IMR-90 (cell line): Measurements from ENCODE around the gene WNT9B. TPM values are rescaled to one million over a fixed set of nuclear protein-coding genes. Genes with fewer than 3 reads are reported as not detected.

Source experiments
- ATAC-seq: fragments of 200-7000 bp; cut with Tn5 transposase; 2 replicates; pipeline ENCODE4 v1.9.1; 2020; ENCODE audit warnings: low read depth, mild to moderate bottlenecking, moderate library complexity
- BruUV-seq: library from RNA; stranded (reverse); fragments of 400-500 nt; replicated peaks from 2 replicates; lab custom pipeline; 2021; lab: Mats Ljungman, UMichigan
- CTCF ChIA-PET: fragments of 300-600 bp; formaldehyde crosslinking; extraction: SDS; loops from one replicate; lab custom pipeline; 2021; ENCODE audit warnings: antibody characterized with exemption; lab: Yijun Ruan, JAX
- POLR2A ChIA-PET: fragments of 300-600 bp; sonication (Branson Sonifier 250); formaldehyde crosslinking; loops from one replicate; lab custom pipeline; 2022; ENCODE audit warnings: antibody characterized with exemption; ENCODE audit not compliant: unreplicated experiment; lab: Charles Lee
- DNase-seq: peaks from one replicate; pipeline ENCODE4 v3.0.0; 2013
- H2AFZ ChIP-seq: replicated peaks from 2 replicates; pipeline ENCODE3; 2013; ENCODE audit warnings: low read length, mild to moderate bottlenecking; ENCODE audit not compliant: poor library complexity
- H2AK5ac ChIP-seq: 2 replicates; pipeline ENCODE4 v1.6.1; 2013; ENCODE audit warnings: low read depth, low read length, inconsistent platforms
- H2AK9ac ChIP-seq: replicated peaks from 2 replicates; pipeline ENCODE3; 2013; ENCODE audit warnings: mild to moderate bottlenecking, low read depth, low read length, moderate library complexity; ENCODE audit not compliant: poor library complexity
- H2BK120ac ChIP-seq: 2 replicates; pipeline ENCODE4 v1.6.1; 2013; ENCODE audit warnings: low read depth, low read length, inconsistent platforms
- H2BK15ac ChIP-seq: 3 replicates; pipeline ENCODE4 v1.6.1; 2013; ENCODE audit warnings: low read depth, low read length, inconsistent platforms
- H2BK20ac ChIP-seq: 2 replicates; pipeline ENCODE4 v1.6.1; 2013; ENCODE audit warnings: low read depth, mild to moderate bottlenecking, inconsistent platforms, low read length, moderate library complexity
- H2BK5ac ChIP-seq: 2 replicates; pipeline ENCODE4 v1.6.1; 2013; ENCODE audit warnings: mild to moderate bottlenecking, low read depth, low read length, inconsistent platforms; ENCODE audit not compliant: poor library complexity, severe bottlenecking
- H3K14ac ChIP-seq: replicated peaks from 2 replicates; pipeline ENCODE4 v1.6.1; 2013; ENCODE audit warnings: low read depth, low read length, inconsistent platforms
- H3K18ac ChIP-seq: 2 replicates; pipeline ENCODE4 v1.6.1; 2013; ENCODE audit warnings: low read depth, low read length, control low read depth
- H3K23ac ChIP-seq: 2 replicates; pipeline ENCODE4 v1.6.1; 2013; ENCODE audit warnings: low read depth, low read length, inconsistent platforms
- H3K27ac ChIP-seq: 2 replicates; pipeline ENCODE4 v1.5.1; 2013; ENCODE audit warnings: mild to moderate bottlenecking, control low read depth, low read length; ENCODE audit not compliant: insufficient read depth
- H3K27me3 ChIP-seq: 2 replicates; pipeline ENCODE4 v1.6.1; 2013; ENCODE audit warnings: low read length; ENCODE audit not compliant: control insufficient read depth, insufficient read depth
- H3K36me3 ChIP-seq: 2 replicates; pipeline ENCODE4 v1.6.1; 2013; ENCODE audit warnings: low read length, mixed read lengths; ENCODE audit not compliant: control insufficient read depth, insufficient read depth
- H3K4ac ChIP-seq: 2 replicates; pipeline ENCODE4 v1.6.1; 2013; ENCODE audit warnings: low read depth, low read length, inconsistent platforms
- H3K4me1 ChIP-seq: 2 replicates; pipeline ENCODE4 v1.6.1; 2013; ENCODE audit warnings: low read length, mixed read lengths; ENCODE audit not compliant: control insufficient read depth, insufficient read depth
- H3K4me2 ChIP-seq: 2 replicates; pipeline ENCODE4 v1.6.1; 2013; ENCODE audit warnings: low read depth, mild to moderate bottlenecking, control low read depth, low read length, moderate library complexity
- H3K4me3 ChIP-seq: 2 replicates; pipeline ENCODE4 v1.5.1; 2013; ENCODE audit warnings: low read depth, mild to moderate bottlenecking, control low read depth, low read length, moderate library complexity; ENCODE audit not compliant: insufficient read depth
- H3K56ac ChIP-seq: 2 replicates; pipeline ENCODE4 v1.6.1; 2013; ENCODE audit warnings: low read length, inconsistent platforms; ENCODE audit not compliant: insufficient read depth; ENCODE audit errors: extremely low read depth
- H3K79me1 ChIP-seq, 2 experiments: 2 replicates each; pipeline ENCODE4 v1.6.1; 2013; ENCODE audit warnings: low read length in 2 of 2, inconsistent platforms in 1 of 2, low read depth in 1 of 2
- H3K9ac ChIP-seq: 2 replicates; pipeline ENCODE4 v1.6.1; 2013; ENCODE audit warnings: low read depth, low read length, control low read depth
- H3K9me1 ChIP-seq: 2 replicates; pipeline ENCODE4 v1.6.1; 2013; ENCODE audit warnings: low read length, inconsistent platforms; ENCODE audit not compliant: insufficient read depth
- H3K9me3 ChIP-seq: 2 replicates; pipeline ENCODE4 v1.6.1; 2013; ENCODE audit warnings: low read length; ENCODE audit not compliant: control insufficient read depth, insufficient read depth
- H4K20me1 ChIP-seq: 2 replicates; pipeline ENCODE4 v1.6.1; 2013; ENCODE audit warnings: low read length, inconsistent platforms; ENCODE audit not compliant: insufficient read depth
- H4K5ac ChIP-seq: 2 replicates; pipeline ENCODE4 v1.6.1; 2013; ENCODE audit warnings: mild to moderate bottlenecking, low read depth, low read length, control low read depth
- H4K8ac ChIP-seq, 2 experiments: 2 replicates each; pipeline ENCODE4 v1.6.1; 2013; ENCODE audit warnings: low read depth in 2 of 2, low read length in 2 of 2, control low read depth in 1 of 2, inconsistent platforms in 1 of 2
- H4K91ac ChIP-seq: 2 replicates; pipeline ENCODE4 v1.6.1; 2013; ENCODE audit warnings: low read depth, low read length, inconsistent platforms; ENCODE audit not compliant: insufficient read depth
- BHLHE40 ChIP-seq: fragments of 150-350 bp; IDR thresholded peaks from 2 replicates; pipeline ENCODE4 v1.6.1; 2016; ENCODE audit warnings: mild to moderate bottlenecking, low read depth, low read length
- CEBPB ChIP-seq: IDR thresholded peaks from 2 replicates; pipeline ENCODE4 v1.6.1; 2012; ENCODE audit warnings: low read depth, low read length, improper control_type of control experiment
- CHD1 ChIP-seq: IDR thresholded peaks from 2 replicates; pipeline ENCODE4 v1.6.1; 2012; ENCODE audit warnings: low read depth, low read length, improper control_type of control experiment
- FOS ChIP-seq: fragments of 150-350 bp; IDR thresholded peaks from 2 replicates; pipeline ENCODE4 v1.6.1; 2016; ENCODE audit warnings: low read depth, low read length
- MAZ ChIP-seq: IDR thresholded peaks from 2 replicates; pipeline ENCODE4 v1.6.1; 2012; ENCODE audit warnings: low read depth, mild to moderate bottlenecking, low read length, improper control_type of control experiment, moderate library complexity, borderline replicate concordance
- MXI1 ChIP-seq: IDR thresholded peaks from 2 replicates; pipeline ENCODE4 v1.6.1; 2012; ENCODE audit warnings: low read depth, mild to moderate bottlenecking, low read length, moderate library complexity, borderline replicate concordance
- NFE2L2 ChIP-seq: fragments of 150-350 bp; IDR thresholded peaks from 2 replicates; pipeline ENCODE4 v1.6.1; 2016; ENCODE audit warnings: low read depth, mild to moderate bottlenecking, low read length
- RAD21 ChIP-seq: IDR thresholded peaks from 2 replicates; pipeline ENCODE4 v1.6.1; 2012; ENCODE audit warnings: low read length, improper control_type of control experiment
- RCOR1 ChIP-seq: IDR thresholded peaks from 2 replicates; pipeline ENCODE4 v1.6.1; 2012; ENCODE audit warnings: mild to moderate bottlenecking, low read length, improper control_type of control experiment; ENCODE audit not compliant: insufficient replicate concordance
- RFX5 ChIP-seq: IDR thresholded peaks from 2 replicates; pipeline ENCODE4 v1.8.0; 2012; ENCODE audit warnings: low read depth, mild to moderate bottlenecking, low read length, moderate library complexity
- USF2 ChIP-seq: fragments of 150-350 bp; IDR thresholded peaks from 2 replicates; pipeline ENCODE4 v1.6.1; 2017; ENCODE audit warnings: mild to moderate bottlenecking, antibody characterized with exemption, low read length, low read depth
- WGBS, 2 experiments: methylation state at CpG; one replicate each; pipeline versions ENCODE4 v1.1.5 to v1.1.7; 2013; ENCODE audit warnings: missing lambda C conversion rate in 2 of 2; ENCODE audit not compliant: insufficient read length in 1 of 2; ENCODE audit errors: extremely low coverage in 2 of 2; 5-methylcytosine and 5-hydroxymethylcytosine counted together
- dilution Hi-C: fragments of 300-500 bp; cut with HindIII; formaldehyde crosslinking; loops from one replicate; pipeline ENCODE4 v1.14.3; 2018; ENCODE audit warnings: low sequenced_read_pairs; ENCODE audit not compliant: unreplicated experiment
- in situ Hi-C: fragments of 300-500 bp; cut with MboI; formaldehyde crosslinking; loops from 3 replicates; pipeline ENCODE4 v1.14.3; 2019; ENCODE audit warnings: low sequenced_read_pairs, inconsistent platforms, mixed read lengths
- intact Hi-C: fragments of 100-400 bp; cut with micrococcal nuclease; formaldehyde crosslinking; loops from 2 replicates; pipeline ENCODE4 v1.10.0; 2022
- polyA plus RNA-seq, 3 experiments: library from polyadenylated mRNA; depleted of rRNA; stranded (reverse); fragments of >200 nt; gene quantifications; 2 replicates each; pipeline ENCODE4 v1.2.3, GENCODE V29; 2012; ENCODE audit warnings: low replicate concordance in 1 of 3
- total RNA-seq: library from RNA; depleted of rRNA; stranded (reverse); fragments of >200 nt; gene quantifications from 2 replicates; pipeline ENCODE4 v1.2.3, GENCODE V29; 2012

Gene WNT9B
- total and polyA plus RNA-seq, 2 of the 4 experiments (the other 2 are of a cell fraction): not detected

- Histone ChIP-seq H2AK5ac (no peak overlapping the region), H3K4me3 (no peak overlapping the region), H3K4me1 (no peaks in the 10 kb centered on the region), H4K5ac (no peak overlapping the region), H3K18ac (no peak overlapping the region), H3K9me1 (no peaks in the 10 kb centered on the region), H2BK5ac (no peak overlapping the region), H3K9ac (no peak overlapping the region), H2AFZ (peak overlapping the region; percentile 32), H4K20me1 (no peaks in the 10 kb centered on the region), H2AK9ac (no peak overlapping the region), H2BK15ac (no peak overlapping the region), H2BK20ac (no peak overlapping the region), H3K9me3 (no peaks in the 10 kb centered on the region), H3K4me2 (no peak overlapping the region), H3K36me3 (no peaks in the 10 kb centered on the region), H3K27ac (no peak overlapping the region), H4K91ac (no peak overlapping the region), H3K4ac (no peak overlapping the region), H3K14ac (no peak overlapping the region), H2BK120ac (no peak overlapping the region), H4K8ac (no peak overlapping the region), H3K79me1 (no peaks in the 10 kb centered on the region), H3K23ac (no peak overlapping the region), H3K27me3 (peaks cover 51% of the 10 kb centered on the region), H3K56ac (no peak overlapping the region)
- no TSS peak for BruUV-seq
- WGBS, 2 experiments: 70% methylated on average over 3 of the region's 8 CpGs; no CpG with 5 or more reads in 1 of the 2 experiments
- CTCF ChIA-PET: no interaction called here
- DNase-seq (no peak), ATAC-seq (no peak)
- POLR2A ChIA-PET: no interaction called here
- in situ Hi-C loops: no loop called here
- TF ChIP-seq MAZ (no peak), RAD21 (no peak), RFX5 (no peak), RCOR1 (no peak), BHLHE40 (no peak), CEBPB (no peak), NFE2L2 (no peak), USF2 (no peak), FOS (no peak), CHD1 (no peak), MXI1 (no peak)
- intact Hi-C loops: no loop called here
- dilution Hi-C loops: no loop called here
Measured at GRCh38 chr17:46882666-46883065, 31.3 kb downstream of the WNT9B start.
